Measurements from ENCODE around the gene ATG2A.

- TF ChIP-seq CTCF (IDR thresholded peaks at IDR 0.05; ENCODE audit: extremely low read depth in 1 of 2, insufficient read depth in 1 of 2, low read depth in 1 of 2, low read length in 2 of 2) (no peak), POLR2AphosphoS5 (IDR thresholded peaks at IDR 0.05; ENCODE audit: insufficient read depth, low read depth, low read length) (no peak), GATA2 (IDR thresholded peaks at IDR 0.05; ENCODE audit: insufficient read depth, insufficient read length, low read depth, low read length) (no peak)
- TF ChIP-seq, protein P1, sequence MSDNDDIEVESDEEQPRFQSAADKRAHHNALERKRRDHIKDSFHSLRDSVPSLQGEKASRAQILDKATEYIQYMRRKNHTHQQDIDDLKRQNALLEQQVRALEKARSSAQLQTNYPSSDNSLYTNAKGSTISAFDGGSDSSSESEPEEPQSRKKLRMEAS (IDR thresholded peaks at IDR 0.05; ENCODE audit: insufficient read depth, insufficient read length) = no peak
Measured at GRCh38 chr11:64914123-64914522, 2.9 kb downstream of the ATG2A start.
